NCI-H2171 treated with DMSO at 0.1 percent for 48 hours (cell line): Measurements from ENCODE around the gene MTREX.

ENCODE experiments used
- DNase-seq: peaks from one replicate; lab custom pipeline; 2025; lab: John Stamatoyannopoulos, UW

Gene MTREX

GRCh38 chr5:55383254-55383653, 75.5 kb downstream of the MTREX start:
- no peak for DNase-seq

GRCh38 chr5:55384072-55384471, 76.3 kb downstream of the MTREX start:
- DNase-seq = no peak

GRCh38 chr5:55385227-55385626, 77.4 kb downstream of the MTREX start:
- no peak for DNase-seq

- DNase-seq = no peak
These were observed 78.1 kb downstream of the MTREX start for GRCh38 chr5:55385846-55386245.

- DNase-seq = no peak
These were observed 78.6 kb downstream of the MTREX start for GRCh38 chr5:55386356-55386755.

GRCh38 chr5:55387865-55388264, 80.1 kb downstream of the MTREX start:
- DNase-seq = no peak

GRCh38 chr5:55391707-55392106, 83.9 kb downstream of the MTREX start:
- DNase-seq = no peak

- no peak for DNase-seq
These were observed 84.9 kb downstream of the MTREX start for GRCh38 chr5:55392669-55393068.

GRCh38 chr5:55393501-55394175, 85.8 kb downstream of the MTREX start:
- DNase-seq = no peak

GRCh38 chr5:55402199-55402598, 94.4 kb downstream of the MTREX start:
- DNase-seq = no peak

GRCh38 chr5:55406292-55406691, 98.5 kb downstream of the MTREX start:
- DNase-seq = no peak

GRCh38 chr5:55407059-55407684, 99.4 kb downstream of the MTREX start:
- DNase-seq = peak; percentile 28

GRCh38 chr5:55407984-55408383, 100.2 kb downstream of the MTREX start:
- DNase-seq = no peak

- no peak for DNase-seq
These were observed 102.0 kb downstream of the MTREX start for GRCh38 chr5:55409775-55410174.

GRCh38 chr5:55410845-55411244, 103.1 kb downstream of the MTREX start:
- no peak for DNase-seq

GRCh38 chr5:55411876-55412275, 104.1 kb downstream of the MTREX start:
- DNase-seq = no peak

- no peak for DNase-seq
These were observed 105.9 kb downstream of the MTREX start for GRCh38 chr5:55413644-55414043.

- DNase-seq = no peak
These were observed 107.3 kb downstream of the MTREX start for GRCh38 chr5:55415071-55415470.

GRCh38 chr5:55416306-55416705, 108.5 kb downstream of the MTREX start:
- no peak for DNase-seq

GRCh38 chr5:55418994-55419968, 111.5 kb downstream of the MTREX start:
- peak; percentile 78 for DNase-seq

- DNase-seq = no peak
These were observed 113.3 kb downstream of the MTREX start for GRCh38 chr5:55421074-55421529.

GRCh38 chr5:55426455-55426854, 118.7 kb downstream of the MTREX start:
- no peak for DNase-seq

GRCh38 chr5:55427157-55427556, 119.4 kb downstream of the MTREX start:
- peak; percentile 59 for DNase-seq
